ENCODE results near the gene VPS72. TPM values are rescaled to one million over a fixed set of nuclear protein-coding genes. Genes with fewer than 3 reads are reported as not detected.

VPS72 gene
- total RNA-seq, 1 experiment from 2014 or later: 103 TPM

GRCh38 chr1:151147132-151147503 lies 42.9 kb downstream of the VPS72 start:
- H3K4me1 Mint-ChIP-seq: peaks cover 38% of the 10 kb centered on the region
- no peak overlapping the region for H3K27ac Mint-ChIP-seq
- no peaks in the 10 kb centered on the region for H3K36me3 Mint-ChIP-seq
- no peaks in the 10 kb centered on the region for H3K9me3 Mint-ChIP-seq
- TF ChIP-seq CREM (CRISPR knock-in tag; IDR thresholded peaks at IDR 0.05) (no peak), SP1 (CRISPR knock-in tag; conservative IDR thresholded peaks at IDR 0.05) (no peak), KAT7 (CRISPR knock-in tag; IDR thresholded peaks at IDR 0.05; ENCODE audit: borderline replicate concordance) (0 out of 2 replicates have a peak, but pooled peaks have one; percentile 42), USF1 (CRISPR knock-in tag; IDR thresholded peaks at IDR 0.05) (no peak), ETV6 (CRISPR knock-in tag; IDR thresholded peaks at IDR 0.05) (0 out of 2 replicates have a peak, but pooled peaks have one; percentile 14)
- peaks cover 44% of the 10 kb centered on the region for H3K27me3 Mint-ChIP-seq (ENCODE audit: low read depth)
- H3K4me3 Mint-ChIP-seq: peak overlapping the region; percentile 93
- DNase-seq (ENCODE audit: low spot score) (no peak), ATAC-seq (no peak)
- CTCF ChIA-PET: interaction anchor here (1.0 to 1.4 kb wide), 2 partner anchors 16 to 47 kb away, joined by 3 to 13 read pairs; no protein-coding TSS in a partner anchor
- POLR2A ChIA-PET: interaction anchor here (1.5 kb wide), 1 partner anchor 16 kb away, joined by 3 read pairs; no protein-coding TSS in a partner anchor

- ATAC-seq (peak; percentile 92), DNase-seq (ENCODE audit: low spot score) (peak; percentile 94)
- CTCF ChIA-PET: interaction anchor here (1.0 to 1.4 kb wide), 2 partner anchors 15 to 47 kb away, joined by 3 to 13 read pairs; no protein-coding TSS in a partner anchor
- peak within 1 kb of the TSS; percentile 93 for H3K4me3 Mint-ChIP-seq
- no peaks in the 10 kb centered on the region for H3K36me3 Mint-ChIP-seq
- TF ChIP-seq NFYB (CRISPR knock-in tag; conservative IDR thresholded peaks at IDR 0.05; ENCODE audit: low read depth) (peak; percentile 60; the same call in 1 of the 2 replicates), KAT7 (CRISPR knock-in tag; IDR thresholded peaks at IDR 0.05; ENCODE audit: borderline replicate concordance) (0 out of 2 replicates have a peak, but pooled peaks have one; percentile 67), ZNF263 (CRISPR knock-in tag; IDR thresholded peaks at IDR 0.05; ENCODE audit: low read depth) (peak; percentile 81), GTF2I (CRISPR knock-in tag; conservative IDR thresholded peaks at IDR 0.05) (no peak), SP1 (CRISPR knock-in tag; conservative IDR thresholded peaks at IDR 0.05) (peak; percentile 75), NR2C2 (CRISPR knock-in tag; IDR thresholded peaks at IDR 0.05) (no peak), ZNF232 (CRISPR knock-in tag; IDR thresholded peaks at IDR 0.05) (0 out of 2 replicates have a peak, but pooled peaks have one; percentile 40), ATF3 (CRISPR knock-in tag; conservative IDR thresholded peaks at IDR 0.05) (no peak), ZNF396 (CRISPR knock-in tag; IDR thresholded peaks at IDR 0.05; ENCODE audit: borderline replicate concordance) (no peak), PRDM15 (CRISPR knock-in tag; IDR thresholded peaks at IDR 0.05) (0 out of 2 replicates have a peak, but pooled peaks have one; percentile 38), TEAD1 (CRISPR knock-in tag; IDR thresholded peaks at IDR 0.05) (peak; percentile 48; the same call in 1 of the 2 replicates)
- H3K4me1 Mint-ChIP-seq: peaks cover 38% of the 10 kb centered on the region
- POLR2A ChIA-PET: interaction anchor here (1.5 kb wide), 1 partner anchor 15 kb away, joined by 3 read pairs; no protein-coding TSS in a partner anchor
- no peaks in the 10 kb centered on the region for H3K9me3 Mint-ChIP-seq
- H3K27ac Mint-ChIP-seq: no peak within 1 kb of the TSS
- H3K27me3 Mint-ChIP-seq (ENCODE audit: low read depth): peaks cover 44% of the 10 kb centered on the region
These were observed 43.4 kb downstream of the VPS72 start, which contains the start of gene SEMA6C for GRCh38 chr1:151146412-151147131. Gene SEMA6C (minus strand): TSS chr1:151146631. CDS start chr1:151142621, 4,010 bp downstream.

GRCh38 chr1:151146072-151146411 lies 44.0 kb downstream of the VPS72 start:
- no peak for ATAC-seq
- ChIA-PET CTCF (interaction anchor here (4.5 kb wide), 1 partner anchor 45 kb away, joined by 63 read pairs; no protein-coding TSS in a partner anchor), POLR2A (interaction anchor here (2.5 kb wide), 1 partner anchor 15 kb away, joined by 11 read pairs; no protein-coding TSS in a partner anchor)
- no peaks in the 10 kb centered on the region for H3K36me3 Mint-ChIP-seq
- peaks cover 38% of the 10 kb centered on the region for H3K4me1 Mint-ChIP-seq
- peak overlapping the region; percentile 93 for H3K4me3 Mint-ChIP-seq
- DNase-seq (ENCODE audit: low spot score): no peak
- H3K9me3 Mint-ChIP-seq: no peaks in the 10 kb centered on the region
- H3K27me3 Mint-ChIP-seq (ENCODE audit: low read depth): peaks cover 44% of the 10 kb centered on the region
- no peak overlapping the region for H3K27ac Mint-ChIP-seq
- TF ChIP-seq TEAD4 (CRISPR knock-in tag; IDR thresholded peaks at IDR 0.05) (0 out of 2 replicates have a peak, but pooled peaks have one; percentile 36), E2F4 (CRISPR knock-in tag; IDR thresholded peaks at IDR 0.05; ENCODE audit: borderline replicate concordance, low read depth) (no peak), PRRX2 (CRISPR knock-in tag; IDR thresholded peaks at IDR 0.05) (no peak), FOXP1 (CRISPR knock-in tag; IDR thresholded peaks at IDR 0.05; ENCODE audit: borderline replicate concordance) (no peak), OVOL2 (CRISPR knock-in tag; IDR thresholded peaks at IDR 0.05; ENCODE audit: borderline replicate concordance) (no peak), TEAD1 (CRISPR knock-in tag; IDR thresholded peaks at IDR 0.05) (no peak), MAX (CRISPR knock-in tag; IDR thresholded peaks at IDR 0.05) (peak; percentile 51), CREB1 (CRISPR knock-in tag; IDR thresholded peaks at IDR 0.05) (no peak), NR1H2 (CRISPR knock-in tag; IDR thresholded peaks at IDR 0.05) (no peak), IRF2 (CRISPR knock-in tag; IDR thresholded peaks at IDR 0.05; ENCODE audit: borderline replicate concordance, low read depth) (no peak), PREB (CRISPR knock-in tag; IDR thresholded peaks at IDR 0.05; ENCODE audit: borderline replicate concordance) (no peak)
